GM18519 (cell line): ENCODE data around the gene GPR107.

Experiments used
- ATAC-seq: cut with Tn5 transposase; IDR thresholded peaks from one replicate; pipeline ENCODE4 v1.9.1; 2021; ENCODE audit warnings: mild to moderate bottlenecking, moderate library complexity; ENCODE audit not compliant: unreplicated experiment, low FRiP score

The GPR107 gene

GRCh38 chr9:130107234-130107861, 53.6 kb downstream of the GPR107 start:
- no peak for ATAC-seq

- no peak for ATAC-seq
Measured at GRCh38 chr9:130107955-130108354, 54.2 kb downstream of the GPR107 start.

GRCh38 chr9:130110166-130110565, 56.5 kb downstream of the GPR107 start:
- ATAC-seq: no peak

DNA sequence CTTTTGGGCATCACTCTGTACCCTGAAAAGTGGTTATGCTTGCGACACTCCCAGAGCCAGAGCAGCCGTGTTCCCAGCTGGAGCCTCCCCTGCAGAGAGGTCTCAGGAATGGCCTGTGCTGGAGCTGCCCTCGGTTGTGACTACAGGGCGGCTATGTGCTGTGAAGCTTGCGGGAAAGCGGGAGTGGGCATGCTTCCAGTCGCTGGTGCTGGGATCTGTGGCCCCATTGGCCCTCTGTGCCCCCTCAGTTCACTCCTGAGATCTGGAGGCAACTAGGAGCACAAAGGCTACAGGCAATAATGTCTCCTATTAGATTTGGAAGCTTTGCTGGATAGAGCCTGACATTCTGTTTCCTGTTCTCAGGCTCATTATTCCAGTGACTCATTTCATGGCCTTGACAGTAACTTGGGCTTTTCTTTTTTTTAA, 56.9 kb downstream of the GPR107 start:
- no peak for ATAC-seq

- ATAC-seq: no peak
Measured at GRCh38 chr9:130111786-130112537, 58.3 kb downstream of the GPR107 start.

GRCh38 chr9:130112538-130113151, 58.9 kb downstream of the GPR107 start:
- no peak for ATAC-seq

DNA sequence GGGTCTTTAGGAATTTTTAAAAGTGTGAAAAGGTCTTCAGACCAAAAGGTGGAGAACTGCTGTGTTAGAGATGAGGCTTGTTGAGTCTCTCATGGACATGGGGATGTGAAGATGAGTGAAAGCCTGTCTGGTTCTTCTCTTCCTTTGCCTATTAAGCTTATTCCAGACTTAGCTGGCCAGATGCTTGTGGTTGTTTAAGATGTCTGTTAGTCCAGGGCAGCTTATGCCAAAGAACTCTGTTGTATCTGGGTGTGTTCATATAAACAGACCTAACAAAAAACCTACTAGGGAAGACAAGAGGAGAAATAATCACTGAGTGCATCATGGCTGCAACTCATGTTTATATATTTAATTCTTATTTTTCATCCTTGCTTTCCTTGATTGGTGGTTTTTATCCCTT, 61.0 kb downstream of the GPR107 start:
- ATAC-seq: no peak

DNA sequence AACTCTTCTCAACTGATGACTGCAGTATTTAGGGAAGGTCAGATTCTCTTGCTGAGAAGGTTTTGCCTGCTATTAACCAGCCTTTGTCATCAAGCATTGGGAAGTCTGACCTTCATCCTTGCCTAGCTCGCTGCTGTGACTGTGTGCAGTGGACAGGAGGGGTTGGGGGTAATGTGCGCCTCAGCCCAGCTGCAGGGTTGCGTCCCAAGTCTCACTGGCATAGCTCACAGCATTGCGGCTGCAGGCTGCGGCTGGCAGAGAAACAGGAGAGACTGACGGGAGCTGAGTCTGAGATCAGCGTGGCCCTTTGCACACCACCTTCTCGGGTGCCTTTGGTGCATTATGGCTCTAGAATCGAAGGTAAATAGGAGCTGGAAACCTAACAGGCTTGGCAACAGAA, 62.6 kb downstream of the GPR107 start:
- ATAC-seq: no peak

DNA sequence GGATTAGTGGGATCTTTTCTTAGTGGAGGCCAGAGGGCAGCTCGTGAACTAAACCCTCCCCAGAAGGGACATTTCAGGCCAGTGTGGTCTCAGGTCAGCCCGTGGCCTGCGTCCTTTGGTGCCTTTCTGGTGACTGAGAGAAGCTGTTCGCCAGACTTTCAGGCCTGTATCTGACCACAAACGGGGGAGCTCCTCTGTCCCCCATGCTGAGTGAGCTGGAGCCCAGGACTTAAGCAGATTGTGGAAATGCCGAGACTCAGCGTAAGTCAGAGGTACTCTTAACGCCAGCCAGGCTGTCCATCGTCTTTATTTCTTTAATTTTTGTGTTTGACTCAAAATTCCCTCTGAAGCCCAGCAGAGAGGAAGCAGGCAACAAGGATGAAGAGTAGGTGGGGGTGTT, 63.7 kb downstream of the GPR107 start:
- ATAC-seq: no peak

- ATAC-seq: no peak
Measured at GRCh38 chr9:130117816-130118632, 64.3 kb downstream of the GPR107 start.

DNA sequence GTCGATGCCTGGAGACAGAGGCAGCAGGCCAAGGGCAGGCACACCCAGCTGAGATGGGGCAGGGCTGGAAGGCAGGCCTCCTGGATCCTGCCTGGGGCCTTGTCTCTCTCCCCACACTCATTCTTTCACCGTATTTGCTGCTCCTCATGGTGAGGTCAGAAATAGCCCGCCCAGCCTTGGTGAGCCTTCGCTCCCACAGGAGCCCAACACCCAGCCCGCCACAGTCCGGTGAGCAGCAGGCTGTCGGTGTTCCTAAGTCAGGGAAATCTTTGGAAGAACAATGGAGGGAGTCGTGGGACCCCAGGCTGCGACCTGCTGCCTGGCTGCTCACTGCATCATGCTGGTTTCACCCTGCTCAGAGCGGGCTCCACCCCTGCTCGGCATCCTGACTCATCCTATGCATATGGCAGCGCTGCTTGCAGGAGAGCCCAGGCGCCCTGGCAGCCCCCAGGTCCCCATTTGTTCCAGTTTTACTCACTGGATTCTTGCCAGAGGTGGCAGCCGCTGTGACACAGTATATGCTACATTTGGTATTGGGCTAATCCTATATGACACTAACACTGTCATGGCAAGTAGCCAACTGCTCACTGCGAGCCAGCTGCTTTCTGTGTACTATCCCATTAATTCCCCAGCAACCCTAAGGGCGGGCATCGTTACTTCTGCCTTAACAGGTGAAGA, 65.3 kb downstream of the GPR107 start:
- no peak for ATAC-seq

DNA sequence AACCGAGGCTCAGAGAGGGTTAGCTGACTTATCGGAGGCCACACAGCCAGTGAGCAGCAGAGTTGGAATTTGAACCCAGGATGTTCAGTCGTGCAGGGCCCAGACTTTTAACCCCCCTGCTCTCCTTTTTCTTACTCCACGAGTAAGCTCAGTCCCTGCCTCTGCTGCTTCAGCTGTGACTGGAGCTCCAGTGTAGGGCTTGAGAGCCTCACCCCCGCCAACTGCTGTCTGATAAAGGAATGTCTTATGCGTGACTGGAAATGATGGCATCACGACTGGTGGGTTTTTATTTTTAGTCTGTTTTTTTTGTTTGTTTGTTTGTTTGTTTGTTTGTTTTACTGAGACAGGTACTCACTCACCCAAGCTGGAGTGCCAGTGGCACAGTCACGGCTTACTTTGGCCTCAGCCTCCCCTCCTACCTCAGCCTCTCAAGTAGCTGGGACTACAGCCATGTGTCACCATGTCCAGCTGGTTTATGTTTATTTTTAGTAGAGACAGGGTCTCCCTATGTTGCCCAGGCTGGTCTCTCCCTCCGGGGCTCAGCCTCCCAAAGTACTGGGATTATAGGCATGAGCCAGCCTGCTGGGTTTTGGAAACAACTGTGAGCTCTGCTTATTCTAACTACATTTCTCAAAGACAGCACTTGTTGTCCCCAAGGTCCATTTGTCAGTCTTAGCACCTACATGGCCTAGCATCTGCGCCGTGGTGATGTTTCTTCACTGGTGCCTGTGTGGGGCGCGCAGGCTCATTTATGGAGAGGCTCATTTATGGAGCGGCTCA, 66.0 kb downstream of the GPR107 start:
- ATAC-seq: no peak

DNA sequence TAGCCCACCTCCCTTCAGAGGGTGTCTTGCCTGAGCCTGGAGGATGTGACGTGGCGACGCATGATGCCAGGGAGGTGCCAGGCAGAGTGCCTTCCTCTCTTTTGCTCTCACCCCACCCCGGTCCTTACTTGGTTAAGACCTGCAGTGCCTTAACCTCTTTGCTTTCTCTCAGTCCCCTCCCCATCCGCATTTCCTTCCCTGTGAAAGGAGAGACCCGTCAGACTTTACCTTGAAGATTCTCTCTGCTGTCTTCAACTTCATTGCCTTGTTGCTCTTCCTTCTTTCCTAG, 66.5 kb downstream of the GPR107 start:
- no peak for ATAC-seq

DNA sequence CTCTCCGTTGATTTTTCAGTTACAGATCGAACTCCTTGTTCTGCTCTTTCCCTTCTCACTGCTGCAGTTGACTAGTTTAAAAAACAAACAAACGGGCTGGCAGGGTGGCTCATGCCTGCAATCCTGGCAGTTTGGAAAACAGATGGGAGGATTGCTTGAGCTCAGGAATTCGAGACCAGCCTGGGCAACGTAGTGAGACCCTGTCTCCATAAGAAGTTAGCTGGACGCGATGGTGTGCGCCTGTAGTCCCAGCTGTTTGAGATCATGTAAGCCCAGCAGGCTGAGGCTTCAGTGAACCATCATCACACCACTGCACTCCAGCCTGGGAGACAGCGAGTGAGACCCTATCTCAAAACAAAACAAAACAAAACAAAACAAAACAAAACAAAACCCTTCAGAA, 67.1 kb downstream of the GPR107 start:
- ATAC-seq: no peak

DNA sequence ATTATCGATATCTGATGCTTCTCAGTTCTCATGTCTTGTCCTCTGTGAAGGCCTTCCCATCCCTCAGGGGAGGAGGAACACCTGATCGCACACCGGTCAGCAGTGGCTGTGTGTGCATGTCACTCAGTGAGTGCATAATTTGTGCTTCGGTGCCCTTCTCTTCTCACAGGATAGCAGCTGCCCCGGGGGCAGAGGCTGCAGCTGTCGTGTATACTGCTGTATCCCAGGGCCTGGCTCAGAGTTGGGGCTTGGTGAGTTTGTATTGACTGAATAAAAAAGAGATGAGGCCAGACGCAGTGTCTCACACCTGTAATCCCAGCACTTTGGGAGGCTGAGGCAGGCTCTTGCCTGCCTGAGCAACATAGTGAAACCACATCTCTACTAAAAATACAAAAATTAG, 68.8 kb downstream of the GPR107 start:
- no peak for ATAC-seq

- no peak for ATAC-seq
Measured at GRCh38 chr9:130124085-130124860, 70.6 kb downstream of the GPR107 start.

DNA sequence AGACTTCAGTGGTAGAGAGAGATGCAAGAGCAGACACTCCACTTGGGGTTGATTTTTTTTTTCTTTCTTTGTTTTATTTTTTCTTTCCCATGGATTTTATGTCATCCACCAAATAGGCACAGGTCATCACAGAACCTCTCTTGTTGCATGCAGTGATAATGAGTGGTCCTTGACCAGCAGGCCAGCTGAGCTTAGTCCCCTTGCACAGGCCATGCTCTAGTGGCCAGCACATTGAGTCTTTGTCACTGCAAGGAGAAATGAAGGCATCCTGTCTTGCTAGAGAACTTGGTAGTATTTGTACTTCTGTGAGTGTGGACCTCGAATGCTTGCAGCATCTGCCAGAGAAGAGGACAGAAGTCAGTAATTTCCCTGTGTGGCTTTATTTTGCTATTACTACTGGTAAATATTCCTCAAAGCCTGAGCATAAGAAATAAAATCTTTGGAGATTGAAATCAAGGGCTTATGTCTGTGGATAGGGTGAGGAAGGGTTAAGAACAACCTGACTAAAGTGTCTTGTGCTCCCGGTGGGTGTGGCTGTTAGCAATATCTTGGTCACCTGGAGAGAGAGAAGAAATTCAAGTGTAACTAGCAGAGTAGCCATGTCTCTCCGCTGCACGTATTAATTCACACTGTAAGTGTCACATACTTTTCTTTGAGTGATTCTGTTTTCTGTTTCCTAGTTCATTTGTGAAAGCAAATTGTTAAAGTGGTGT, 73.2 kb downstream of the GPR107 start:
- ATAC-seq: no peak

DNA sequence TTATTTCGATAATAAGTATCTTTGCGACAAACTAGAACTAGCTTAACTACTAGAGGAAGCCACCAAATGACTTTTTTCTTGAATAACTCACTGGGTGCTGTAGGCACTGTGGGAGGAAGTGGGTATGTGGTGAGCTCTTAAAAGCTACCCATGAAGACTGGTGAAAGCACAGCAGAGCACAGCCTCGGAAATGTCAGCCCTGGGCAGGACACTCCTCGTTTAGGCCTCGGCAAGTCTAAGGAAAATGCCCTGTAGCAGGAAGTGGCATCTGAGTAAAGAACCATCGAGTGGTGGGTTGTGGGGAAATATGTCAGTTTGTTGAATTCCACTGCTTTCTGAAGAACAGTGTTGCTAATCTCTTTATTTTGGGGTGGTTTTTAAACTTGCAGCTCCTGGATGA, 74.5 kb downstream of the GPR107 start:
- no peak for ATAC-seq
